LNCaP clone FGC (cell line): ENCODE measurements around the gene YTHDF1.

ENCODE experiments used
- DNase-seq: peaks from one replicate; pipeline ENCODE4 v3.0.0-alpha.2; 2011; ENCODE audit warnings: low read depth
- H3K4me3 ChIP-seq: 2 replicates; pipeline ENCODE4 v1.5.1; 2011; ENCODE audit warnings: mild to moderate bottlenecking, low read depth, low read length, control low read depth
- CTCF ChIP-seq: IDR thresholded peaks from 2 replicates; pipeline ENCODE4 v1.5.1; 2012; ENCODE audit warnings: mild to moderate bottlenecking; ENCODE audit not compliant: control insufficient read depth, insufficient read depth; ENCODE audit errors: extremely low read depth

YTHDF1 gene

GRCh38 chr20:63177785-63178445 is 38.0 kb downstream of the YTHDF1 start:
- H3K4me3 ChIP-seq: no peak overlapping the region
- no peak for TF ChIP-seq CTCF
- no peak for DNase-seq

DNA sequence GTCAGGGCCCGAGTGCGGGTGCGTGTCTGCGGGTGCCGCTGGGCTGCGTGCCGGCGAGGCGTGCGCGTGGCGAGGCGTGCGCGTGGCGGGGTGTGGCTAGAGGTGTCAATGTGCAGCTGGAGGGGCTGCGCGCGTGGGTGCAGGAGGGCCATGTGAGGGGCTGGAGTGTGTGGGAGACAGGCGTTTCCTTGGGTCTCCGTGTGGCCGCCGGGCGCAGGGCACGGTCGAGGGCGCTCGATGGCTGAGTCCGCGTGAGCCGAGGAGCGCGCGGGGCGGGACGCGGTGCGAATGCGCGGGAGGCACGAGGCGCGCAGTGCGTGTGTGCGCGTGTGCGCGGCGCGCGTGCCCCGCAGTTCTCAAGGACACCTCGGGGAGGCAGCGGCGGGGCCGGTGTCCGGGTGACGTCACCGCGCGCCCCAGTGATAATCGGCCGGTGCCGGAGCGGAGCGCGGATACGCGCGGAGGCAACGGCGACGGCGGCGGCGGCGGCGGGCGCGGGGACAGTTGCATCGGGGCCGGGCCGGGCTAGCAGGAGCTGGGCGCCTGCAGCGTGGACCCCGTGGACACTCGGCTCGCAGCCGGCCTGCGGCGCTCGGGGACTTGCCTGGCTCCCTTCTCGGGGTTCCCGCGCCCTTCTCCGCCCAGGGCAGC is 38.7 kb downstream of the YTHDF1 start:
- TF ChIP-seq CTCF: no peak
- no peak overlapping the region for H3K4me3 ChIP-seq
- DNase-seq: no peak

DNA sequence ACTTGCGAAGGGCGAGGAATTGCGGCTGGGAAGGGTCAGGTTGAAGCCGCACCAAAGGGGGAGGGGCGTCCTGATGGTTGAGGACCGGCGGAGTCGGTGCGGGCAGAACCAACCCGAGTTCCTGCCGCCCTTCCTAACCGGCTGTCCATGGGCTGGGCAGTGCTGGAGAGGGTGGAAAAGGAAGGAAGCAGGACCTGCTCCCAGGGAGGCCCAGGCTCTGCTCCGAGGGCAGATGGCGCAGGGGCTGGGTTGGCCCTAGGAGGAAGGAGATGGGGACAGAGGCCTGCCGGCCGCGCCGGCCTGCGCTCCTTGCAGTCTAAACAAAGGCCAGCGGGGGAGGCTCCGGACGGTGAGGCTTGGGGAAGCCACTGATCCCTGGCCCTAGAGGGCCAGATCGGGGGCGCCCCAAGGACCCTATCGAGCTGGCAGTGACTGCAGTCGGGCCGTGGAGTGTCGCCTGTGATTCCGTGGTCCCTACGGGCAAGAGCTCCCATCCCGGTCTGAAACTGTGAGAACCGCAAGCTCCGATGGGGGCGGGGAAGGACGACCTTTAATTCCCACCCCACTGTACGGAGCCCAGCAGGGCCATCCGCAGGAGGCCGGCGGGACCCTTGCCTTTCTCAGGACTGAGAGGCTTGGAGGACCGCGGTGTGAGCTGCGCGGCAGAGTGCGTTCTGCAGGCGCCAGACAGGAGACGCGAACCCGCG is 39.4 kb downstream of the YTHDF1 start:
- no peak overlapping the region for H3K4me3 ChIP-seq
- no peak for TF ChIP-seq CTCF
- DNase-seq: no peak

DNA sequence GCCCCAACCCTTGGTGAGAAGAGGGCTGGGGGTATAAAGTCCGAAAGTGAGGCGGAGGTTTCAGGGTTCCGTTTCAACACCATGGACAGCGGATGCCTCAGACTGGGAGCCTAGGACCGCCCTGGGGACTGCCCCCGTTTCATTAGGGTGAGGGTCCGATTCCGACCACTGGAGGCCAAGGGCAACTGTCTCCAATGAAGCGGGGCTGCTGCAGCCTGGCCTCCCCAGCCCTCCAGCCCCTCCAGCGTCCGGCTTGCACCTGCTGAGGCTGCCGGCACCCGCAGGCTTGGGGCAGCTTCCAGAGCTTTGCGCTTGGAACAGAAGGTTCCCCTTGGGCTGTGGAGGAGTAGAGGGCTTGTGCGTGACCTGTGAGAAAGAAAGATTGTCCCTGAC is 39.9 kb downstream of the YTHDF1 start:
- no peak for TF ChIP-seq CTCF
- DNase-seq: no peak

GRCh38 chr20:63175038-63175895 is 40.7 kb downstream of the YTHDF1 start:
- no peak for DNase-seq
- TF ChIP-seq CTCF: no peak
- H3K4me3 ChIP-seq: no peak overlapping the region

More for the DNA sequence above, 39.9 kb downstream of the YTHDF1 start:
- no peak overlapping the region for H3K4me3 ChIP-seq

DNA sequence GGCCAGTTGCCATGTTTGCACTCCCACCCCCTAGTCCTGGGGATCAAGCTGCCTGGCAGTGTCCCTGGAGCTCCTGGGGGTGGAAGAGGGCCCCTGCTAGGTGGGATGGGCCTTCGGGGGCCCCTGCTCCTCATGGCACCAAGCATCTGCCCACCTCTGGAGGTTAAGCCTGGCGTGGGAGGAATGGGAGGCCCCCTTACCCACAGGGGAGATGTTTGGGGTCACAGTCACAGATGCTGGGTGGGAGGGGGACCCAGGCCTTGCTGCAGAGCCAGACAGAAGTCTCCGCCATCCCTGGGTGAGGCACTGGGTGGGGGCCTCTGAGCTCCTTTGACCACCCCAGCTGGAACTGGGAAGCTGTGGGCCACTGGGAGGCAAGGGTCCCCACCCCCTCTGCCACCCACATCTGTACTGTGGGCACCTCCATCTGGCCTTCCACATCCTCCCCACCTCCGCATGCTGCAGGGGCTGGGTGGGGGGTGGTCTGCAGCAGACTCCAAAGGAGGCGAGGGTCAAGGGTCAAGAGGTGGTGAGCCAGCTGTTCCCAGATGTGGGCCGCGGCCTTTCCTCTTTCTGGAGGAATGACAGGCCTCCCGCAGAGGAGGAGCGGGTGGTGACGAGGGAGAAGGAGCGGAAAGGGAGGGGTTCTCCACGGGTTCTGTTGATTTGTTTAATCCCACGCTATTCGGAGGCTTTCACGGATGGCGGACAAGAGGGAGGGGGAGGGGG is 41.5 kb downstream of the YTHDF1 start:
- no peak for TF ChIP-seq CTCF
- no peak for DNase-seq
- H3K4me3 ChIP-seq: no peak overlapping the region
